ENCODE results near the gene ARHGEF10L.

Gene ARHGEF10L

DNA sequence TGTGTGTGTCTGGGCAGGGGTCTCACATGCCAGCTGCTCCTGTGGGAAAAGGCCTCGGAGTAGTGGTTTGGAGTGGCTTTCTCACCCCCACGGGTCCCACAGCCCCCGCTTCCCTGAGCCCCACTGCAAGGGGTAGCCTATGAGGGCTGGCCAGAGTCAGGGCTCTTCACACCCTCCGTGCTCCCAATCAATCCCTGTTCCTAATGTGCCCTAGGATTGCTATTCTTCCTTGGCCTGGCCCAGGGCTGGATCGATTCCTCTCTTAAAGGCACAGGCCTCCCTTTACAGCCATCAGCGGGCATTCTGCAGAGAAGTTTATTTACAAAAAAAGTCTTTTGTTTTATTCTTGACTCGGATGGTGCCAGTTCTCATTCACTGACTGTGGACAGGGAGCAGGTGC lies 196.3 kb downstream of the ARHGEF10L start:
- no peak for TF ChIP-seq POLR2AphosphoS5 (IDR thresholded peaks at IDR 0.05; ENCODE audit: low read depth)
- TF ChIP-seq GABPA (IDR thresholded peaks at IDR 0.05; ENCODE audit: low read depth): no peak
- TF ChIP-seq, protein P1, sequence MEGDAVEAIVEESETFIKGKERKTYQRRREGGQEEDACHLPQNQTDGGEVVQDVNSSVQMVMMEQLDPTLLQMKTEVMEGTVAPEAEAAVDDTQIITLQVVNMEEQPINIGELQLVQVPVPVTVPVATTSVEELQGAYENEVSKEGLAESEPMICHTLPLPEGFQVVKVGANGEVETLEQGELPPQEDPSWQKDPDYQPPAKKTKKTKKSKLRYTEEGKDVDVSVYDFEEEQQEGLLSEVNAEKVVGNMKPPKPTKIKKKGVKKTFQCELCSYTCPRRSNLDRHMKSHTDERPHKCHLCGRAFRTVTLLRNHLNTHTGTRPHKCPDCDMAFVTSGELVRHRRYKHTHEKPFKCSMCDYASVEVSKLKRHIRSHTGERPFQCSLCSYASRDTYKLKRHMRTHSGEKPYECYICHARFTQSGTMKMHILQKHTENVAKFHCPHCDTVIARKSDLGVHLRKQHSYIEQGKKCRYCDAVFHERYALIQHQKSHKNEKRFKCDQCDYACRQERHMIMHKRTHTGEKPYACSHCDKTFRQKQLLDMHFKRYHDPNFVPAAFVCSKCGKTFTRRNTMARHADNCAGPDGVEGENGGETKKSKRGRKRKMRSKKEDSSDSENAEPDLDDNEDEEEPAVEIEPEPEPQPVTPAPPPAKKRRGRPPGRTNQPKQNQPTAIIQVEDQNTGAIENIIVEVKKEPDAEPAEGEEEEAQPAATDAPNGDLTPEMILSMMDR (IDR thresholded peaks at IDR 0.05; ENCODE audit: insufficient read depth, low read length): no peak
- TF ChIP-seq SPI1 (IDR thresholded peaks at IDR 0.05; ENCODE audit: borderline replicate concordance, low read depth): no peak
- TF ChIP-seq, protein P2, sequence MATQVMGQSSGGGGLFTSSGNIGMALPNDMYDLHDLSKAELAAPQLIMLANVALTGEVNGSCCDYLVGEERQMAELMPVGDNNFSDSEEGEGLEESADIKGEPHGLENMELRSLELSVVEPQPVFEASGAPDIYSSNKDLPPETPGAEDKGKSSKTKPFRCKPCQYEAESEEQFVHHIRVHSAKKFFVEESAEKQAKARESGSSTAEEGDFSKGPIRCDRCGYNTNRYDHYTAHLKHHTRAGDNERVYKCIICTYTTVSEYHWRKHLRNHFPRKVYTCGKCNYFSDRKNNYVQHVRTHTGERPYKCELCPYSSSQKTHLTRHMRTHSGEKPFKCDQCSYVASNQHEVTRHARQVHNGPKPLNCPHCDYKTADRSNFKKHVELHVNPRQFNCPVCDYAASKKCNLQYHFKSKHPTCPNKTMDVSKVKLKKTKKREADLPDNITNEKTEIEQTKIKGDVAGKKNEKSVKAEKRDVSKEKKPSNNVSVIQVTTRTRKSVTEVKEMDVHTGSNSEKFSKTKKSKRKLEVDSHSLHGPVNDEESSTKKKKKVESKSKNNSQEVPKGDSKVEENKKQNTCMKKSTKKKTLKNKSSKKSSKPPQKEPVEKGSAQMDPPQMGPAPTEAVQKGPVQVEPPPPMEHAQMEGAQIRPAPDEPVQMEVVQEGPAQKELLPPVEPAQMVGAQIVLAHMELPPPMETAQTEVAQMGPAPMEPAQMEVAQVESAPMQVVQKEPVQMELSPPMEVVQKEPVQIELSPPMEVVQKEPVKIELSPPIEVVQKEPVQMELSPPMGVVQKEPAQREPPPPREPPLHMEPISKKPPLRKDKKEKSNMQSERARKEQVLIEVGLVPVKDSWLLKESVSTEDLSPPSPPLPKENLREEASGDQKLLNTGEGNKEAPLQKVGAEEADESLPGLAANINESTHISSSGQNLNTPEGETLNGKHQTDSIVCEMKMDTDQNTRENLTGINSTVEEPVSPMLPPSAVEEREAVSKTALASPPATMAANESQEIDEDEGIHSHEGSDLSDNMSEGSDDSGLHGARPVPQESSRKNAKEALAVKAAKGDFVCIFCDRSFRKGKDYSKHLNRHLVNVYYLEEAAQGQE (IDR thresholded peaks at IDR 0.05; ENCODE audit: insufficient replicate concordance, low read depth): no peak
- DNase-seq (ENCODE audit: low read depth in 1 of 2, low spot score in 1 of 2): no peak

DNA sequence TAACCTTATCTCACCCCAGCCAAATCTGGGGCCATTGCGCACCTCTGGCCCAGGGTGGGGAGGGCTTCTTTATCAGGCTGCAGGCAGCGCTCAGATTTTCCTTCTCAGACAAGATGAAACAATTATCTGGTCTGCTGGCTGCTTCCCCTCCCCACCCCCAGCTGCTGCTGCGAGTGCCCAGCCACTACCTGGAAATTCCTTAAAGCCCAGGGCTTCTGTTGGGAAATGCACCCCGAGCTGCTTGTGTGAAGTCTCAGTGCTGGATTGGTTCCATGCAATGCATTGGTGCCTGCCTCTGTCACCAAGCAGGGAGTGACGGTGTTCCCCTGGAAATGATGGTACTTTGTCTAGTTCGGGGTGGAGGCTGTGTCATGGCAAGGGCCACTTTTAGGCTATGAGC lies 197.1 kb downstream of the ARHGEF10L start:
- no peak for DNase-seq (ENCODE audit: low read depth in 1 of 2, low spot score in 1 of 2)
- Histone ChIP-seq H3K4me3 (replicated peaks; ENCODE audit: insufficient read depth, low read length) (no peak overlapping the region), H3K27ac (replicated peaks) (no peak overlapping the region), H3K27me3 (ENCODE audit: insufficient read depth, poor library complexity, severe bottlenecking) (no peaks in the 10 kb centered on the region)
- TF ChIP-seq POLR2AphosphoS5 (IDR thresholded peaks at IDR 0.05; ENCODE audit: low read depth) (no peak), SPI1 (IDR thresholded peaks at IDR 0.05; ENCODE audit: borderline replicate concordance, low read depth) (no peak), GABPA (IDR thresholded peaks at IDR 0.05; ENCODE audit: low read depth) (no peak)
- TF ChIP-seq, protein P1 (IDR thresholded peaks at IDR 0.05; ENCODE audit: insufficient read depth, low read length): no peak
- TF ChIP-seq, protein P2 (IDR thresholded peaks at IDR 0.05; ENCODE audit: insufficient replicate concordance, low read depth): no peak

More for the DNA sequence above, 196.3 kb downstream of the ARHGEF10L start:
- no peak overlapping the region for H3K27ac ChIP-seq (replicated peaks)
- H3K4me3 ChIP-seq (replicated peaks; ENCODE audit: insufficient read depth, low read length): no peak overlapping the region
- no peaks in the 10 kb centered on the region for H3K27me3 ChIP-seq (ENCODE audit: insufficient read depth, poor library complexity, severe bottlenecking)

DNA sequence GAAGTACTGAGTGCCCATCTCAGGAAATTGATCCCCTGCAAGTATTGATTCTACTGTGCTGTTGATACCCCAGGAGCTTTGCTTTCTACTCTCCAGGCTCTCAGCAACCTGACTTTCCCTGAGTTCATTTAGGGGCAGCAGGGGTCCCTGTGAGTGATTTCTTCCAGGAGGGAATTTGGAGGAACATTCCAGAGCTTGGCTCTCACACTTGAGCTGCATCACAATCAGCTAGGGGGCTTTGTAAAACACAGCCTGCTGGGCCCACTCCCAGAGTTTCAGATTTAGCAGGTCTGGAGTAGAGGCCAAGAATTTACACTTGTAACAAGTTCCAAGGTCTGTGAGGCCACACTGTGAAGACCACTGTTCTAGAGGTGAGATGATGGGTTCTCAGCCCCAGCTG lies 199.6 kb downstream of the ARHGEF10L start:
- Histone ChIP-seq H3K27me3 (ENCODE audit: insufficient read depth, poor library complexity, severe bottlenecking) (no peaks in the 10 kb centered on the region), H3K4me3 (replicated peaks; ENCODE audit: insufficient read depth, low read length) (no peak overlapping the region), H3K27ac (replicated peaks) (no peak overlapping the region)
- DNase-seq (ENCODE audit: low read depth in 1 of 2, low spot score in 1 of 2): no peak
- TF ChIP-seq POLR2AphosphoS5 (IDR thresholded peaks at IDR 0.05; ENCODE audit: low read depth): no peak
- TF ChIP-seq SPI1 (IDR thresholded peaks at IDR 0.05; ENCODE audit: borderline replicate concordance, low read depth): no peak
- TF ChIP-seq, protein P2 (IDR thresholded peaks at IDR 0.05; ENCODE audit: insufficient replicate concordance, low read depth): no peak
- TF ChIP-seq, protein P1 (IDR thresholded peaks at IDR 0.05; ENCODE audit: insufficient read depth, low read length): no peak
- TF ChIP-seq GABPA (IDR thresholded peaks at IDR 0.05; ENCODE audit: low read depth): no peak
